IMR-90 (cell line): ENCODE data around the gene PLEKHB1.

Experiments used
- POLR2A ChIP-seq: IDR thresholded peaks from 2 replicates; pipeline ENCODE4 v1.6.1; 2012; ENCODE audit warnings: mild to moderate bottlenecking, low read depth, low read length
- RAD21 ChIP-seq: IDR thresholded peaks from 2 replicates; pipeline ENCODE4 v1.6.1; 2012; ENCODE audit warnings: low read length, improper control_type of control experiment
- RFX5 ChIP-seq: IDR thresholded peaks from 2 replicates; pipeline ENCODE4 v1.8.0; 2012; ENCODE audit warnings: low read depth, mild to moderate bottlenecking, low read length, moderate library complexity
- SMC3 ChIP-seq: fragments of 150-350 bp; IDR thresholded peaks from 2 replicates; pipeline ENCODE4 v1.6.1; 2016; ENCODE audit warnings: low read depth, mild to moderate bottlenecking, antibody characterized with exemption, low read length, moderate library complexity
- TF ChIP-seq, protein P1 (sequence below): conservative IDR thresholded peaks from 2 replicates; pipeline ENCODE4 v1.5.1; 2012; ENCODE audit warnings: mild to moderate bottlenecking, low read depth, low read length, improper control_type of control experiment
- TF ChIP-seq, protein P2 (sequence below): fragments of 150-350 bp; IDR thresholded peaks from 2 replicates; pipeline ENCODE4 v1.6.1; 2017; ENCODE audit warnings: mild to moderate bottlenecking, antibody characterized with exemption, low read length, low read depth

- no peak for TF ChIP-seq RAD21
- TF ChIP-seq, protein P1, sequence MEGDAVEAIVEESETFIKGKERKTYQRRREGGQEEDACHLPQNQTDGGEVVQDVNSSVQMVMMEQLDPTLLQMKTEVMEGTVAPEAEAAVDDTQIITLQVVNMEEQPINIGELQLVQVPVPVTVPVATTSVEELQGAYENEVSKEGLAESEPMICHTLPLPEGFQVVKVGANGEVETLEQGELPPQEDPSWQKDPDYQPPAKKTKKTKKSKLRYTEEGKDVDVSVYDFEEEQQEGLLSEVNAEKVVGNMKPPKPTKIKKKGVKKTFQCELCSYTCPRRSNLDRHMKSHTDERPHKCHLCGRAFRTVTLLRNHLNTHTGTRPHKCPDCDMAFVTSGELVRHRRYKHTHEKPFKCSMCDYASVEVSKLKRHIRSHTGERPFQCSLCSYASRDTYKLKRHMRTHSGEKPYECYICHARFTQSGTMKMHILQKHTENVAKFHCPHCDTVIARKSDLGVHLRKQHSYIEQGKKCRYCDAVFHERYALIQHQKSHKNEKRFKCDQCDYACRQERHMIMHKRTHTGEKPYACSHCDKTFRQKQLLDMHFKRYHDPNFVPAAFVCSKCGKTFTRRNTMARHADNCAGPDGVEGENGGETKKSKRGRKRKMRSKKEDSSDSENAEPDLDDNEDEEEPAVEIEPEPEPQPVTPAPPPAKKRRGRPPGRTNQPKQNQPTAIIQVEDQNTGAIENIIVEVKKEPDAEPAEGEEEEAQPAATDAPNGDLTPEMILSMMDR = no peak
- no peak for TF ChIP-seq SMC3
- TF ChIP-seq, protein P2, sequence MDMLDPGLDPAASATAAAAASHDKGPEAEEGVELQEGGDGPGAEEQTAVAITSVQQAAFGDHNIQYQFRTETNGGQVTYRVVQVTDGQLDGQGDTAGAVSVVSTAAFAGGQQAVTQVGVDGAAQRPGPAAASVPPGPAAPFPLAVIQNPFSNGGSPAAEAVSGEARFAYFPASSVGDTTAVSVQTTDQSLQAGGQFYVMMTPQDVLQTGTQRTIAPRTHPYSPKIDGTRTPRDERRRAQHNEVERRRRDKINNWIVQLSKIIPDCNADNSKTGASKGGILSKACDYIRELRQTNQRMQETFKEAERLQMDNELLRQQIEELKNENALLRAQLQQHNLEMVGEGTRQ = no peak
- no peak for TF ChIP-seq POLR2A
- no peak for TF ChIP-seq RFX5
These were observed 1.0 kb upstream of the PLEKHB1 start for GRCh38 chr11:73645121-73645969.
